Measurements from ENCODE around the gene CTDP1. TPM values are rescaled to one million over a fixed set of nuclear protein-coding genes. Genes with fewer than 3 reads are reported as not detected.
"Not testable (repeated sequence)": the region's sequence is repeated elsewhere in the genome, so short reads cannot be mapped to it uniquely, and the experiment has no call there.

CTDP1 gene
- total and polyA plus RNA-seq, 9 donors: 7.4 to 10.7 (median 9.7) TPM

DNA sequence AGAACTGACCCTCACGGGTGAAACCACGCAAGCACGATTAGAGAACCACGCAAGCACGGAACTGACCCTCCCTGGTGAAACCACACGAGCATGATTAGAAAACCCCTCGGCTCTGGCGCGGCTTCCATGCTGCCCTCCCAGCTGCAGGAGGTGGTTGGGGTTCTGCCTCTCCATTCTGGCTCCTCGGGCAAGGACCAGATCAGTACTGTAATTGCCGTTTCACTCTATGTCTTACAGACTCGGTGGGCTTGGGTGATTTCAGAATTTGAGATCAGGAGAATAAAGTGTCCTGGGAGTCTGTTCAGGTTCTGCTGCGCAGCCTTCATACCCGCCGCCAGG is 59.8 kb downstream of the CTDP1 start:
- peaks cover 34% of the 10 kb centered on the region for H3K36me3 ChIP-seq (ENCODE audit: control insufficient read depth, insufficient read depth, low read length)
- H3K27me3 ChIP-seq (ENCODE audit: control insufficient read depth, insufficient read depth, low read length): no peaks in the 10 kb centered on the region
- peaks cover 5% of the 10 kb centered on the region for H3K4me1 ChIP-seq (ENCODE audit: control insufficient read depth, insufficient read depth, low read length)
- no peak overlapping the region for H3K27ac ChIP-seq (ENCODE audit: low read length)
- no peak overlapping the region for H3K4me3 ChIP-seq (ENCODE audit: low read length)
- H3K9me3 ChIP-seq (replicated peaks; ENCODE audit: control insufficient read depth, low read depth, low read length): no peaks in the 10 kb centered on the region
- no peak for DNase-seq
- 92% methylated on average over 14 of the region's 15 CpGs for WGBS (ENCODE audit: insufficient coverage)

DNA sequence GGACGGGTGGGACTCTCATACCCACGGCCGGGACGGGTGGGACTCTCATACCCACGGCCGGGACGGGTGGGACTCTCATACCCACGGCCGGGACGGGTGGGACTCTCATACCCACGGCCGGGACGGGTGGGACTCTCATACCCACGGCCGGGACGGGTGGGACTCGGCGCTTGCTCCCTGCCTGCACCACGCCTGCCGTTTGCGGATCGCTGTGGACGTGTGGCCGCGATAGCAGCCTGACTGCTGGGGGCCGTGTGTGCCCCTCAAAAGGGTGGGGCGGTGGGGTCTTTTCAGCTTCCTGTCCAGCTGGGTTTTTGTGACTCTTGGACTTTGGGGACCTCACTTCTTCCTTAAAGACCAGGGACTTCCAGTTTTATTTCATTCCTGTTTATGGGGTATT is 60.4 kb downstream of the CTDP1 start:
- not testable (repeated sequence) for H3K4me1 ChIP-seq (ENCODE audit: control insufficient read depth, insufficient read depth, low read length); H3K9me3 ChIP-seq (replicated peaks; ENCODE audit: control insufficient read depth, low read depth, low read length); H3K4me3 ChIP-seq (ENCODE audit: low read length); H3K27ac ChIP-seq (ENCODE audit: low read length); DNase-seq; H3K27me3 ChIP-seq (ENCODE audit: control insufficient read depth, insufficient read depth, low read length)
- peaks cover 33% of the 10 kb centered on the region for H3K36me3 ChIP-seq (ENCODE audit: control insufficient read depth, insufficient read depth, low read length)
- WGBS (ENCODE audit: insufficient coverage): 94% methylated on average over 13 of the region's 27 CpGs

DNA sequence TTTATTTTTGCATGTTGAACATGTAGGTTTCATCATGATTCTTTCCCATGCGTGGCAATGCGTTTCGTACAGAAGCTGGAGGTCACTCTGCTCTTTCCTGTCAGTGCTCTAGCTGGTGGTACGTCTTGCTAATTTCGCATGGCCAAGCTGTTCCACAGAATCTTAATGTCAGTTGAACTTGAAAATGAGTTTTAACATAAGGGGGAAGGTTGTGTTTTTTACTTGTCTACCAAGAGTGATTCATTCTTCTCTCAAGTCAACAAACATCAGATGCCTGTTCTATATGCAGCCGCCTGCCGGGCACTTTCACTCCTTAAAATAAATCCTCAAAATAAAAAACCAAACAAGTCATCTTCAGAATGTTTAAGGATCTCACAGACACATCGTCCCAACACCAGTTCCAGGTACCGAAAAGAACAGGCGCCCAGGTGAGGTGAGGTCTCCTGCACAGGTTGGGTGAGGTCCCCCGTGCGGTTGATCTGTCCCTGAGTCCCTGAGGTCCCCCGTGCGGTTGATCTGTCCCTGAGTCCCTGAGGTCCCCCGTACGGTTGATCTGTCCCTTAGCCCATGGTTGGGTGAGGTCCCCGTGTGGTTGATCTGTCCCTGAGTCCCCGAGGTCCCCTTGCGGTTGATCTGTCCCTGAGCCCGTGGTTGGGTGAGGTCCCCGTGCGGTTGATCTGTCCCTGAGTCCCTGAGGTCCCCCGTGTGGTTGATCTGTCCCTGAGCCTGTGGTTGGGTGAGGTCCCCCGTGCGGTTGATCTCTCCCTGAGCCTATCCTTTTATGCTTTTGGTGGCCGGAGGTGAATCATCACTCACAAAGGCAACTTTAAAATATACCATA is 61.1 kb downstream of the CTDP1 start:
- Histone ChIP-seq H3K9me3 (replicated peaks; ENCODE audit: control insufficient read depth, low read depth, low read length) (no peaks in the 10 kb centered on the region), H3K27me3 (ENCODE audit: control insufficient read depth, insufficient read depth, low read length) (no peaks in the 10 kb centered on the region), H3K36me3 (ENCODE audit: control insufficient read depth, insufficient read depth, low read length) (peaks cover 28% of the 10 kb centered on the region), H3K27ac (ENCODE audit: low read length) (no peak overlapping the region), H3K4me3 (ENCODE audit: low read length) (no peak overlapping the region), H3K4me1 (ENCODE audit: control insufficient read depth, insufficient read depth, low read length) (peaks cover 5% of the 10 kb centered on the region)
- DNase-seq: no peak
- 87% methylated on average over 15 of the region's 26 CpGs for WGBS (ENCODE audit: insufficient coverage)

DNA sequence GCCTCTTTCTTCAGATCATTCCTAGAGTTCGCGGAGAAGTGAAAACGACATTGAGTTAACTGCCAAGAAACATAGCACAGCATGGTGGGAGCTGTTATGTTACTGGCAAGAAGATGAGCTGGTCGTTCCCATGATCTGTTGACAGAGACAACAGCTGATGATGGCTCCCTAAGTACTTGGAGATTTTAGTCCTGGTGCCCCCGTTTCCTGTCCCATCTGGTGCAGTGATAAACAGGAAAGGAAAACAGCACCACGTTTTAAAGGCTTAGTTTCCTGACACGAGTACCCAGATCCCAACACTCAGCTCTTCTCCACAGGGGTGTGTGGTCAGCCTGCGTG is 61.7 kb downstream of the CTDP1 start:
- Histone ChIP-seq H3K27me3 (ENCODE audit: control insufficient read depth, insufficient read depth, low read length) (no peaks in the 10 kb centered on the region), H3K9me3 (replicated peaks; ENCODE audit: control insufficient read depth, low read depth, low read length) (no peaks in the 10 kb centered on the region), H3K27ac (ENCODE audit: low read length) (no peak overlapping the region), H3K4me3 (ENCODE audit: low read length) (no peak overlapping the region), H3K4me1 (ENCODE audit: control insufficient read depth, insufficient read depth, low read length) (peaks cover 5% of the 10 kb centered on the region), H3K36me3 (ENCODE audit: control insufficient read depth, insufficient read depth, low read length) (peaks cover 25% of the 10 kb centered on the region)
- 83% methylated on average over 4 of the region's 8 CpGs for WGBS (ENCODE audit: insufficient coverage)
- no peak for DNase-seq

DNA sequence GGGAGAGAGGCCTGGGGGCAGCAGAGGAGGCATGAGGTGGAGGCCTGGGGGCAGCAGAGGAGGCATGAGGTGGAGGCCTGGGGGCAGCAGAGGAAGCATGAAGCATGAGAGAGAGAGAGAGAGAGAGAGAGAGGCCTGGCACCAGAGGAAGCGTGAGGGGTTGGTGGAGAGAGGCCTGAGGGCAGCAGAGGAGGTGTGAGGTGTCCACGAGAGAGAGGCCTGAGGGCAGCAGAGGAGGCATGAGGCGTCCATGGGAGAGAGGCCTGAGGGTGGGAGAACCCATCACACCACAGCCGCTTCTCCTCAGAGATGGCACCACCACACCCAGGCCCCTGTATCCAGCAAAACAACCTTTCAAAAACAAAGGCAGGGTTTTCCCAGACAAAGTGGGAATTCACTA is 62.5 kb downstream of the CTDP1 start:
- Histone ChIP-seq H3K4me1 (ENCODE audit: control insufficient read depth, insufficient read depth, low read length) (peaks cover 5% of the 10 kb centered on the region), H3K27me3 (ENCODE audit: control insufficient read depth, insufficient read depth, low read length) (no peaks in the 10 kb centered on the region), H3K27ac (ENCODE audit: low read length) (no peak overlapping the region), H3K4me3 (ENCODE audit: low read length) (no peak overlapping the region), H3K9me3 (replicated peaks; ENCODE audit: control insufficient read depth, low read depth, low read length) (no peaks in the 10 kb centered on the region), H3K36me3 (ENCODE audit: control insufficient read depth, insufficient read depth, low read length) (peaks cover 18% of the 10 kb centered on the region)
- no CpG with 5 or more reads among the region's 4 CpGs for WGBS (ENCODE audit: insufficient coverage)
- no peak for DNase-seq

DNA sequence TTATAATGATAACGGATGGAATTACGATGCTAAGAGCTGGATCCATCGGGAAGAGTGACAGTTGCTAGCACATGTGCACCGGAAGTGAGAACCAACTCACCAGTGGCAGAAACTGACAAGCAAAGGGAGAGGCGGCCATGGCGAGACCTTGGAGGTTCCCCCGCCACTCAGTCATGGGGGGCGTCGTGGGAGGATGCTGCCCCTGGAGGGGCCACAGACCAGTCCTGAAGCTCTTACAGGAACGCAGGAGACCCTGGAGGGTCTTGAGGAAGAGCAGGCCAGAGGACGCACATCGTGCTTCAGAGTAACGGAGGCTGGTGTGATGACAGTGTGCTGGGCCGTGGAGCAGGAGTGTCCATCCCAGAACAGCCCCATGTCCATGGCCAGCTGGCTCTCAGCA is 65.0 kb downstream of the CTDP1 start:
- no peaks in the 10 kb centered on the region for H3K9me3 ChIP-seq (replicated peaks; ENCODE audit: control insufficient read depth, low read depth, low read length)
- no peak overlapping the region for H3K27ac ChIP-seq (ENCODE audit: low read length)
- 91% methylated on average over 14 of the region's 14 CpGs for WGBS (ENCODE audit: insufficient coverage)
- H3K4me1 ChIP-seq (ENCODE audit: control insufficient read depth, insufficient read depth, low read length): peaks cover 3% of the 10 kb centered on the region
- H3K27me3 ChIP-seq (ENCODE audit: control insufficient read depth, insufficient read depth, low read length): no peaks in the 10 kb centered on the region
- DNase-seq: no peak
- H3K36me3 ChIP-seq (ENCODE audit: control insufficient read depth, insufficient read depth, low read length): peaks cover 13% of the 10 kb centered on the region
- no peak overlapping the region for H3K4me3 ChIP-seq (ENCODE audit: low read length)

DNA sequence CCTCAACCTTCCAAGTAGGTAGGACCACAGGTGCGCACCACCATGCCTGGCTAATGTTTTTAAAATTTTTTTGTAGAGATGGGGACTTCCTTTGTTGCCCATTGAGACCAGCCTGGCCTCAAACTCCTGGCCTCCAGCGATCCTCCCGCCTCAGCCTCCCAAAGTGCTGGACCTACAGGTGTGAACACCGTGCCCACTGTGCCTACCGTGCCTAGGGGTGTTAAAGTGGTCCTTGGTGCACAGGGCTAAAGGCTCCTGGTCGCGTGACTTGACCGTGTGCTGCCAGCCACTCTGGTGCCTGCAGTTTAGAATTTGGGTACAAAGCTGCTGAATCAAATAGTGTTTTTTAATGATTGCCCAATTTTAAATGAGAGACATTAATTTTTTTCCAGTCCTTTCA is 67.1 kb downstream of the CTDP1 start:
- H3K4me3 ChIP-seq (ENCODE audit: low read length): no peak overlapping the region
- DNase-seq: no peak
- H3K9me3 ChIP-seq (replicated peaks; ENCODE audit: control insufficient read depth, low read depth, low read length): no peaks in the 10 kb centered on the region
- H3K36me3 ChIP-seq (ENCODE audit: control insufficient read depth, insufficient read depth, low read length): peaks cover 10% of the 10 kb centered on the region
- no peak overlapping the region for H3K27ac ChIP-seq (ENCODE audit: low read length)
- WGBS (ENCODE audit: insufficient coverage): 100% methylated on average over 1 of the region's 8 CpGs
- peaks cover 3% of the 10 kb centered on the region for H3K4me1 ChIP-seq (ENCODE audit: control insufficient read depth, insufficient read depth, low read length)
- no peaks in the 10 kb centered on the region for H3K27me3 ChIP-seq (ENCODE audit: control insufficient read depth, insufficient read depth, low read length)

DNA sequence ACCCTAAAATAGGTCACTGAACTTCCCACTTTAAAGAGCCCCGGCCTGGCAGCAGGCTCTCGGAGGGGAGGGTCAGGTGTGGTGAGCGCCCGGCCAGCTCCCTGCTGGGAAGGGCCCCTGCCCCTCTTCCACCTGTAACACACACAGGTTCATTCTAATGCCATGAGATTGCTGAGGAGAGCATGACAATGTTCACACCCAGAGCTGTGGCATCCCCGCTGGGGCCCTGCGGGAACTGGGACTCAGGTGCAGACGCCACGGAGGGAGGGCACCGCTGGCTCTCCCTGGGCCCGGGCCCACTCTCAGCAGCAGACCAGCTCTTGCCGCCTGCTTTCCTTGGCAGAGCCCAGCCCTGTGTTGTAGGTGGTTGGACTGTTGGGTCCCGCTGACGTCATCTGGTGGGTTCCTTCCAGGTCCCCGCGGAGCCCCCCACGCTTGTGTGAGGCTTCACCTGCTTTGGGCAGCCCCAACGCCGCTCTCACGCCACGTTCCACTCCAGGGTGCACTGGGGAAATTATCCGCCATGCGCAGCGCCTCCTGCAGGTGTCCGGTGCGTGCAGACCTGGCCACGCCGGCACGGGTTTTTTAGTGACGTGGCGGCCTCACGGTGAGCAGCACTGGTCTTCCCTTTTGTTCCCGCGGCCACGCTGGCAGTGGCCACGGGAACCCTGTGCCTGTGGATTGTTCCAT is 67.7 kb downstream of the CTDP1 start:
- Histone ChIP-seq H3K27ac (ENCODE audit: low read length) (no peak overlapping the region), H3K9me3 (replicated peaks; ENCODE audit: control insufficient read depth, low read depth, low read length) (no peaks in the 10 kb centered on the region), H3K4me1 (ENCODE audit: control insufficient read depth, insufficient read depth, low read length) (peaks cover 3% of the 10 kb centered on the region), H3K36me3 (ENCODE audit: control insufficient read depth, insufficient read depth, low read length) (peaks cover 7% of the 10 kb centered on the region), H3K27me3 (ENCODE audit: control insufficient read depth, insufficient read depth, low read length) (no peaks in the 10 kb centered on the region), H3K4me3 (ENCODE audit: low read length) (no peak overlapping the region)
- no peak for DNase-seq
- WGBS (ENCODE audit: insufficient coverage): 94% methylated on average over 24 of the region's 35 CpGs

DNA sequence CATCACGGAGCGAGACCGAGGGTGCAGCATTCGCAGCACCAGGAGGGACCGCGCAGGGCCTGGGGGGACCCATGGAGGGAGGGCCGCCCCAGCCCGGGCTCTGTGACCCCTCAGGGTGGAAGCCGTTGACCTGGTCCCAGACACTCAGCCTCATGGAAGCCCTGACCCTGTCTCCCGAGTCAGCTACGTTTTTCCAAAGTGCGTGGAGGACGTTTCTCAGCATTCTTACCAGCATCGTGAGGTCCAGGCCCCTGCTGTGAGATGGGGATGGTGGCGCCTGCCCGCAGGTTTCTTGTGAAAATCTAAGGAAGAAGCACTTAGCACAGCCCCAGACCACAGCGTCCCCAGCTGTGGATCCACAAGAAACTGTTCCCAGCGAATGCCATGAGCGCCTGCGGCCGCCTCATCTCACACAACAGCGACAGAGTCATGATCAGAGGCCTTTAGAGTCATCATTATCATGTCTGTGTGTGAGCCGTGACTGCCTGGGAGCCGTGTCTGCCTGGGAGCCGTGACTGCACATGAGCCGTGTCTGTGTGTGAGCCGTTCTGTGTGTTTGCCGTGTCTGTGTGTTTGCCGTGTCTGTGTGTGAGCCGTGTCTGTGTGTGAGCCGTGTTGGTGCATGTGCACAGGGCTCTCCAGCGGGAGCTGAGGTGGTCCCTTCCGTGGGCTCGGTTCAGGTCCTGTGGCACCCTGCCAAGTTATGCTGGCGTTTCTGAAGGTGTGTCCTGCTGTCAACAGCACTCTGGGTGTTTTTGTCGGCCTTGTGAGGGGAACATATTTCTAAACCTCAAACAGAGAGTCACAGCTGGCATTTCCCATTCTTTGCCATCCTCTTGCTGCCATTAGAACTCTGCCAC is 68.9 kb downstream of the CTDP1 start:
- no peak overlapping the region for H3K4me3 ChIP-seq (ENCODE audit: low read length)
- no peaks in the 10 kb centered on the region for H3K4me1 ChIP-seq (ENCODE audit: control insufficient read depth, insufficient read depth, low read length)
- no peaks in the 10 kb centered on the region for H3K27me3 ChIP-seq (ENCODE audit: control insufficient read depth, insufficient read depth, low read length)
- 85% methylated on average over 32 of the region's 36 CpGs for WGBS (ENCODE audit: insufficient coverage)
- H3K36me3 ChIP-seq (ENCODE audit: control insufficient read depth, insufficient read depth, low read length): peaks cover 10% of the 10 kb centered on the region
- no peak for DNase-seq
- no peak overlapping the region for H3K27ac ChIP-seq (ENCODE audit: low read length)
- H3K9me3 ChIP-seq (replicated peaks; ENCODE audit: control insufficient read depth, low read depth, low read length): no peaks in the 10 kb centered on the region
